Left ventricle myocardium superior (tissue), 1 donor: ENCODE measurements around the gene PDZRN3. TPM values are rescaled to one million over a fixed set of nuclear protein-coding genes. Genes with fewer than 3 reads are reported as not detected.
"Not testable (repeated sequence)": the region's sequence is repeated elsewhere in the genome, so short reads cannot be mapped to it uniquely, and the experiment has no call there.

Experiments used
- ATAC-seq: fragments of 200-7000 bp; cut with Tn5 transposase; one replicate; pipeline ENCODE4 v1.9.1; 2020; ENCODE audit warnings: mild to moderate bottlenecking, moderate library complexity
- DNase-seq: peaks from one replicate; pipeline ENCODE4 v3.0.0-alpha.2; 2020
- intact Hi-C: fragments of 100-400 bp; cut with micrococcal nuclease; formaldehyde crosslinking; loops from one replicate; pipeline ENCODE4 v1.11.0; 2022
- total RNA-seq: library from RNA; stranded (reverse); fragmentation: NEBNext Ultra II Directional; extraction: Animal tissue kit (Norgen Biotek cat#: 25700); gene quantifications from one replicate; pipeline ENCODE4 v1.2.1, GENCODE V29; 2021
- donor health status: DM: no; HTN: yes; CAD: no; lungs with severe emphysema.

Gene PDZRN3
- total RNA-seq, 1 donor from 2014 or later: 147 TPM

DNA sequence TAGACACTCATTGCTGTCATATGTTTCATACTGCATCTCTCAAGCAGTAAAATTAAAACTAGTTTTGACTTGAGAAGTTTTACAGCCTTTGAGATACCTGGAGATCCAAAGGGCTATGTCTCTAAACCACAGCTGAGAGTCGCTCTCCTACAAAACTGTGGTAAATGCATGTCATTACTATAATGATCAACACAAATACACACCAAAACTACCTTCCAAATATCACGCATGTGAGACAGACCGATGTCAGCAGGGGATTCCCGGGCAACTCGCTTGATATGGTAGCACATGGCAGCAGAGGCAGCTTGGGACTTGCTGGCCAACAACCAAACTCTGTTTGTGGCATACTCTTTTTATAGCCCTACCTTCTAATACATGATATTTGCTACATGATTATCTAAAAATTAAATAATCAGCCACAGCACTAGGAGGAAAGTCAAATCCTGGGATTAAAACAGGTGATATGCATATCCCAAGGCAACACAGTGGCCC lies 56.3 kb downstream of the PDZRN3 start:
- ATAC-seq: peak; percentile 76

DNA sequence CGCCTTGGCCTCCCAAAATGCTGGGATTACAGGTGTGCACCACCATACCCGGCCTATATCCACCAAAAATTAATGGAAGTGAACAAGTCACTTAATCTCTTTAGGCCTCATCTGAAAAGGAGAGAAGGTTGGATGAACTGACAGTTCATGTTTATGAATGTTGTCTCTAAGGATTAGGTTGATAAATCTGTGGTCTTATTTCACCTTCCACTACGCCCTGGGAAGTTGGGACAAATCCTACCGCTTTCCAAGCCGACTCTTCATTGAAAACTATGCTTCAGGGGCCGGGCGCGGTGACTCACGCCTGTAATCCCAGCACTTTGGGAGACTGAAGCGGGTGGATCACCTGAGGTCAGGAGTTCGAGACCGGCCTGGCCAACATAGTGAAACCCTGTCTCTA lies 59.4 kb downstream of the PDZRN3 start:
- ATAC-seq, DNase-seq, intact Hi-C loops: not testable (repeated sequence)

More for the DNA sequence above, 56.3 kb downstream of the PDZRN3 start:
- intact Hi-C loops: no loop called here
- peak; percentile 44 for DNase-seq

DNA sequence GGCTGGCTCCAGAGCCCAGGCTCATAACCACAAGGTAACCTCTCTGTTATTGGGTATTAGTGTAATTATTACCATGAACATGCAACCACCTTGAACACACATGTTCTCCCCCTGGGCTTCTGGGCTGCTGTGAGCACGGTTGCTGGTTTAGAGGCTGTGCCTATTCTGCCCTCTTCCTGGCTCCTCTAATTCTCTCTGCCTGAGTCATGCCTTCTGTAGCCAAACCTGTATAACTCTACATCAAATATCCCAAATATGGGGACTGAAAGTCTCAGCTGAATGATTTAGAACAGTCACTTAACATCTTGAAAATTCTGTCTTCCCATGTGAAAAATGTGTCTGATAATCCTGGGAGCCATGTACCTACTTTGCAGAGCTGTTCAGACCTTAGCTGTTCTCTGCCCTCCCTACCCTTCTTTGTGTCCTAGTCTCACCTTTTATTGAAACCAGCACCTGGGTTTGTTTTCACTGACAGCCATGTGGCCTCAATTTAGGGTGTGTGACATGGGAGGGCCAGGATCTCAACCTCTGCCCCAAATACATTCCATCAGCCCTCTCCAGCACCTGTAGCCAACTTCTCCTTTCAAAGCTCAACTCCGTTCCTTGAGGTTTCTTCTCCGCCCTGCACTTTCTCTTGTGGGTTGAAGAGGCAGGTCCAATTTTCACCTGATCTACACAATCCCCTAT lies 60.7 kb downstream of the PDZRN3 start:
- DNase-seq (no peak), ATAC-seq (no peak)
- intact Hi-C loops: no loop called here

DNA sequence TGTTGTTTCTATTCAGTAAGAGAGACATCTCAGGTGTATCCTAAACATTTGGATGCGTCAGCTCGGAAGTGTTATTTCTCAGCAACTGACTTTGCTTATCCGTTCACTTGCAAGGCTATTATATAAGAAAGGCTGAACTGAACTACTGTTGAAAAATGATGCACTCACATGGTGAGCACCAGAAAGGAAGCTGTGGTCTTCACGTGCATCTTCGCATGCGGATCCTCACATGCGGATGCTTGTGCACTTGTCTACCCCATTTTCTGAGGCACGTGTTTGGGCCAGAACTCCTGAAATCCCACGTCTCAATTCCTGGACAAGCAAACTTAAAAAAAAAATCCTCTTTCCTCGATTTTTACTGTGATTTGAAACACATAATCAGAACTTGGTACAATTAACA lies 63.2 kb downstream of the PDZRN3 start:
- DNase-seq: no peak
- ATAC-seq: no peak
- intact Hi-C loops: no loop called here

DNA sequence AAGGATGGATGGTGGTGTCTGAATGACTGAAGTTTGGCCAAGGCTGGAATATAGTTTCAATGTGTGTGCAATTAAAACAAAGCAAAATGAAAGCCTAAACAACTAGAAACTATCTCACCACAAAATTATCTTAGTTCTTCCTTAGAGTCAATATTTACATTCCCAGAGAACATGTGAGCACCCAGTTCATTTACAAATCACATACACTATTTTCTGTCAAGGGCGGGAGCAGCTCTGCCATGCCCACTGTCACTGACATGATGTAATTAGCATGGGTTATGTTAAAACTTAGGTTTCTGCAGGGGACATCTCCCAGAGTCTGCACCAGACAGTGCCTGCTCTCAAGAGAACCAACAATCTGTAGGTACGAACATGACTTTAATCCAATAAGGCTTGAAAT lies 65.0 kb downstream of the PDZRN3 start:
- ATAC-seq (no peak), DNase-seq (no peak)
- intact Hi-C loops: no loop called here

DNA sequence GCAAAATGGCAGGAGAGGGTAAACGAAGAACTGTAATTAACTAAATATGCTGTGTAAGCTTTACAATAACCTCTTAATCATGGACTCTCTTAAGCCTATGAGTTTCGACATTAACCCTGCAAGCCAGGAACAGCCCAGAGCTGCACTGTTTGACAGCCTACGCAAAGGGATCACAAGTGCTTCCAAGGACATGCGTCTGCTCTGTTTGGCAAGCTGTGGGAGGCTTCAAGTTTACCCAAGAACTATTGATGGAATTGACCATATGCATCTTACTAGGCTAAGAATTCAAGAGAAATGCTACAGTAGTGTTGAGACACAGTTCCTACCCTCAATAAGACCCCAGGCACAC lies 66.0 kb downstream of the PDZRN3 start:
- DNase-seq: no peak

DNA sequence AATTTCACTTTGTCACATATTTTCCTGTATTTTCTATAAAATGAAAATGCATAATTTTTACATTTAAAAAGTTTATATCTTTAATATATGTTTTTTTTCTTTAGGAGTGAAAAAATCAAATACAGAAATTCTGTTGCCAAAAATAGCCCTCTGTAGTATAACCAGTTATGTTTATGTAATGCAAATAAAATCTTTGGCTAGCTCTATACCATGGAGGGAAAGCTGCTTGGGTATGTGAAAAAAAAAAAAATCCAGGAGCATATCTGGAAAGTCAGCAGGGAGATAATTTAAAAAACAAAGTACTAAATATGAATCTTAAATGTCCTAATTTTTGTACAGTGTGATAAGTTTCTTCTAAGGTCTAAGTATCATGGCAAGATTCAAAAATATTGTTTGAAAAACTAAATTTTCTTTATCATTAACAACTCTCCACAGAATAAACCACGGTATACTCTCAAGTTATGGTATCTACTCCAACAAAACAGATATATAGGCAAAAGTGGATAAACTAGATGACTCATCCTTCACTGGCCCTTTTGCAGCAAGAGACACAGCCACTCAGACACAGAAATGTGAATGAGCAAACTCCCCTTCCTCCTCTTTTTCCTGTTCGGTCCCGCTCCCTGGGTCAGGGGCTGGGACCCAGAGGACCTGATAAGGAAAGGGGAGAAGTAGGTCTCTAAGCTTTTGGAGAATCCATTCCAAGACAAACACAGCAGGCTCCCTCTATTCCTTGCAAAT lies 66.6 kb downstream of the PDZRN3 start:
- intact Hi-C loops: no loop called here
- DNase-seq (no peak), ATAC-seq (peak; percentile 13)

More for the DNA sequence above, 66.0 kb downstream of the PDZRN3 start:
- peak; percentile 82 for ATAC-seq
- intact Hi-C loops: no loop called here

DNA sequence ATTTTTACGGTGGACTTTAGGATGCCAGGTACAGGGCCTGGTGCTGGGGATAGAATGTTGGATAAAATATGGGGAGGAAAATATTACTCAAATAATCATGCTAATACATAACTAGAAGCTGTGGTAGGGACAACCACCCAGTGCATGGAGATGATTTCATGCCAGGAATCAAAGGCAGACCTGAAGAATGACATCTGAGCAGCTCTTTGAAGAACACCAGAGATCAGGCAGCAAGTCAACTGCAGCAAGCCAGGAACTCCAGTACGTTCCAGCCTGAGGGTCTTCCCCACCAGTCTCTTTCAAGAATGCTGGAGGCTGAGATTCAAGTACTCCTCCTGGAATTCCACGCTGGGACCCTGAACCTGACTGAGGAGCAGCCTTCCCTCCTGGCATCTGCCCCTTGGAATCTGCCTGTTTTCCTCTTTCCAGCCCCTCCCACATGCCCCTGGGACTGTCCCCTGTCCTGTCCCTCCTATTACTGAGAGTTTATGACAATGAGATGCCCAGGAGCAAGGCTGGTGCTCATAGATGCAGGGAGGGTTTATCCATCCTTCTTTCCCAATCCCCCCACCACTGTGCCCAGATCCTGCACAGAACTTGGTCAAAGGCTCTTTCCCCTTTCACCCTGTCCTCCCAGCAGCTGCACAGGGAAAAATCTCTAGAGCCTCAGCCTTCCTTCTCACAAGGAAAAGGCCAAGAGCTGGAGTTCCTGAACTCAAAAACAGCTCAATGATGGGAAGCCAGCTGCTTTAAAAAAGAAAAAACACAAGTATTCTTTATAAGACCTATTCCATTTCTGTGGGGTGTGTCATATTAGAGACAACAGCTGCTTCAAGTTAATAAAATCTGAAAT lies 68.0 kb downstream of the PDZRN3 start:
- intact Hi-C loops: no loop called here
- DNase-seq: peak; percentile 36
- ATAC-seq: peak; percentile 57

DNA sequence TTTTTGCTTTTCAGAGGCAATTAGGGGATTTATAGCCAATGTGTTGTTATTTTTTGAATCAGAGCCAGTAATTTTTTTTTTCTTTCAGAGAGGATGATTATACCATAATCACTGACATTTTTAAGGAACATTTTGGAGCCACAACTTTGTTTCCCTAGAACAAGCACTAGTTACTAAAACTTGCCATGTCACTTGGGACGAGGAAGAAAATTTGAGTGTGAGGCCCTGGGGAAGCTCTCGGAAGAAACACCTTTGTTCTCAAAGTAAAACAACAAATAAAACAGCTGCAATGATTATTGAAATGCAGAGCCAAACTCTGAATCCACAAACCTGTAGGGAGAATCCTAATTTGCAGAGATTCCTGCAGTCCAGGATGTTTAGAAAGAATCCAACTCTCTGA lies 69.7 kb downstream of the PDZRN3 start:
- DNase-seq (no peak), ATAC-seq (no peak)
- intact Hi-C loops: no loop called here

DNA sequence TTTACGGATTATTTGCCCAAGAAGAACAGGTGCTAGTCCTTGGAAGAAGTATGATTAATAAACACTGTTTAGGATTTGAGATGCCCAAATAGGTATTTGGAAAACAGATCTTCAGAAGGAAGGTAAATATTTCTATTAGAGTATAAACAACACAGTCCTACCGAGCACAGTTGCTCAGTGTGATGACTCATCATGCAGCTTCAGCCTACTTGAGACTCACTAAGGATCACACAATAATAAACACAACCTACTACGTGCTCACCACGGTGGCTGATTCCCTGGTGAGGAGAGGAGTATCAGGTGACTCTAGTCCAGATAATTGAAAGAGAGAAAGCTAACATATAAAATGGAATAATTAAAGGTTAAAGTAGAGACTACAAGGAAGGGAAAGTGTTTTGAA lies 72.0 kb downstream of the PDZRN3 start:
- ATAC-seq (peak; percentile 23), DNase-seq (no peak)
- intact Hi-C loops: no loop called here

DNA sequence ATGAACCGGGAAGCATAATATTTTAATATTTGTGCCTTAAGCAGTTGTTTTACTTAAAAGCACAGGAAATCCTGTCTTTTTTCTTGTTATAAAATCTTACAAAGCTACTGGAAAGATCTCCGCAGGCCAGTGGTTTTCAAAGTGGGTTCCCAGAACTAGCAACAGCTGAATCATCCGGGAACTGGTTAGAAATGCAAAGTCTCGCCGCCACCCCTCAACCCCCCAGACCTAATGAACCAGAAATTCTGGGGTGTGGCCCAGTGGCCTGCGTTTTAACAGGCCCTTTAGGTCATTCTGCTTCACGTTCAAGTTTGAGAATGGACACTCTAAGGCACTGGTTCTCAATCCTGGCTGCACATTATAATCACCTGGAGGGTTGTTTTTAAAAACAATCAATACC lies 74.7 kb downstream of the PDZRN3 start:
- DNase-seq (no peak), ATAC-seq (no peak)
- intact Hi-C loops: no loop called here

DNA sequence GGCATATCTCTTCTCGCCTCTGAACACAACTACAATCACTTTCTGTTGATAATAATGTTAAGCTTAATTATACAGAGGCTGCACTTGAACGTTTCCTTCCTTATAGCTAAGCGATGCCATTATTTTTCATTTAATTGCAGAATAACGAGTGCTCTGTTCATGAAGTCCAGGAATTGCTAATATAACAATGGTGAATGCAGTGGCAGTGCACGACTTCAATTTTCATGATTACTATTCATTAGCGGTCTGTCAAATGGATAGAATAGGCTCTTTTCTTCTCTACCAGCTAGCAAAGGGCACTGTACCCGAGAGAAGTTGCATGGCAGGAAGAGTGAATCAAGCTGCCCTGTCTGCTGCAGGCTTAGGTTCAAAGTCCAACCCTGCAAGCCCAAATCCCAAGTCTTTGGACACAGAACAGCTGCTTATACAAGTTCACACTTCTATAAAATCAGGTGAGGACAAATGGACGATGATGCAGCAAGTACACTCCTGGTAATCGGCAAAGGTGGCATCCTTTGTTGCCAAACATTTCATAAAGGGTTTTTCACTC lies 75.6 kb downstream of the PDZRN3 start:
- no peak for ATAC-seq
- no peak for DNase-seq
- intact Hi-C loops: no loop called here

DNA sequence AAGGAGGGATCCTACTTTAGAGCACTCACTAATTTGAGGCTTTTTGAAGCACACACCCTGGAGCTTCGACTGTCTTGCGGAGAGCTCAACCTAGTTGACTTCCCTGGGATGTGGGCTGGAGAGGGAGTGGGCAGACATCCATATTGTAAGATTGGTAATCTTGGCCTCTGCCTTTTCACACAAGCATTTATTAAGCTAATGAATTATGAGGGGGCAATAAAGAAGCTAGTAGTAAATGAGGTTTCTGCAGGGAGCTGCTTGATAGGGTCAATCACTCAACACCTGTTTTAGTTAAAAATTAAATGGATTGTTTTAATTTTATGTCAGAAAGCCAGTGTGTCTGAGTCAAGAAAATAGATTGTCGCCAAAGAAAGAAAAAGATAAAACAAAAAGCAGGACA lies 76.3 kb downstream of the PDZRN3 start:
- ATAC-seq: no peak
- intact Hi-C loops: no loop called here
- DNase-seq: no peak

DNA sequence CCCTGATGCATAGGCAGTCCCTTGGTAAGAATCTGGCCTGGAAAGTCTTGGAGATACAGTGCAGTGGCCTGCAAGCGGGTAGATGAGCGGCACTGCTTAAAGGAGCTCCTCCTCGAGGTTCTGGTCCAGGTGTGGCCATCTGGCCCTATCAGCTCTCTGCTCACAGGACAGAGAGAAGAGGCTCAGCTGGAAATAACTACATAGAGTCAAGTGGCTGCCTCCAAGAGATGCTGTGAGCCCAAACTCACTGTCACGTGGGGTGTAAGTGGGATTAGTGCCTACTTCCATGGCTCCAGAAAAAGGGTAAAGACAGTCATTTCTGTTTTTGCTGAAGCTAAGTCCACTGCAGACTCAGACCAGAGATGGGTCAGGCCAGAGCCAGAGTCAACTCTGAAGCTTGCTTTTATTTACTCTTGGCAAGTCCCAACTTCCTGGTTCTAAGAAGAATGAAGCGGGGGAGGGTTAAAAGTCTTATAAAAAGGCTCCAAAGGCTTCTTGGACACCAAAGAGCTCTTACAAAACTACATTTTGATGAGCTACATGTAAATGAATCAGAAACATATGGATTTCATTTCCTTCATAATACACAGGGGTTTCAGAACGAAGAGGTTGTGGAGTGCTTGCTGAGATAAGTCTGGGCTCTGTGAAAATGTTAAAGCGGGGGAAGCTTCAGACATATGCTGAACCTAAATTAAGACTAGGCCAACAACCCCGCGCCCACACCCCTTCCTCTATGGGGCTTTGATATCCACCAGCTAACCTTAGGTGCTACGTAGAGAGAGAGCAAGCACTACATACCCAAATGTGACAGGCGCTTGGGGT lies 77.1 kb downstream of the PDZRN3 start:
- DNase-seq: no peak
- intact Hi-C loops: no loop called here
- ATAC-seq: peak; percentile 57

DNA sequence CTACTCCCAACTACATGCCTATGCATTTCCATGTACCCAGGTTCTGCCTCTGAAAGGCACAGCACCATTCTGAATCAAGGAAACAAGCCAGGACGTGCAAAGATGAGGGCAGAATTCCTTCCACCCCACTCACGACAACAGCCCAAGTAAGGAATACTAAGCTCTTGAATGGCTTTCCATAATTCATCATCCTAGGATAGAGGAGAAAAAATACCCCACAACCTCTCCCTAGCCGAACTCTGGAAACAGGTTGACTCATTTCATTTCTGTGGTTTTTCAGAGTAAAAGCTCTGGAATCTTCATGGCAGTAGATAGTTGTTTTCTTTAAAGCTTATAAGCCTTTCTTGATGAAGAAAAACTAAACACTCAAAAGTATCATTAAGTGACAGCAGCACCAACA lies 77.8 kb downstream of the PDZRN3 start:
- intact Hi-C loops: no loop called here
- DNase-seq (no peak), ATAC-seq (no peak)

DNA sequence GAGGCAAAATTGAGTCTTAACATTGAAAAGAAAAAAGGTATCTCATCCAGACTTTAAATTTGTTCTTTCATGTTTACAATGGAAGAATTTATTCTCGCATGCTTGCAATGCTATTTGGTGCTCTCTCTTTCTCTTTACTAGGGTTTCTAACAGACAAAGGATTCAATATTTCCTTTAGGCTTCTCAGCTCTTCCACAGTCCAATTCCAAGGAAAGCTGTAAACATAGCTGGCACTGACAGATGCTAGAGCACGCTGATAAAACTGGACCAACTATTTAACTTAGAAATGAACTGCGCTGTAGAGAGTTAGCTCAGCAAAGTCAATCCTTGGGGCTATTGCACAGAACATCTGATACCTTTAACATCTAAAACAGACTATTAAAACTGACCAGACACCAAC lies 81.3 kb downstream of the PDZRN3 start:
- intact Hi-C loops: no loop called here
- DNase-seq: no peak
- no peak for ATAC-seq

DNA sequence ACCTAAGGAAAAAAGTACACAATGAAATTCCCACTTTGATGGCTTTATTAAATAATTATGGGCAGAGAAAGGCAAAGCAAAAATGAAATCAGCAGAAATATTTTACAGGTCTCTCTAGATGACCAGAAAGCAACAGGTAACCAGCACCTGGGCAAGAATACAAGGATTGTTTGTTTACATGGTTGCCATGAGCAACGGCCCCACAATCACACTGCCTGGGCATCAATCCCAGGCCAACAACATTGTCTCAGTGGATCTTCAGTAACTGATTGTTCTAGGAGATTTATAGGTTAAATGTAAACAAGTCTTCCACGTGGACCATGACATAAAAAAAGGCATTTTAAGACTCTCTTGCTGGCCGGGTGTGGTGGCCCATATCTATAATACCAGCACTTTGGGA lies 82.6 kb downstream of the PDZRN3 start:
- DNase-seq (no peak), ATAC-seq (peak; percentile 26)
- intact Hi-C loops: no loop called here

DNA sequence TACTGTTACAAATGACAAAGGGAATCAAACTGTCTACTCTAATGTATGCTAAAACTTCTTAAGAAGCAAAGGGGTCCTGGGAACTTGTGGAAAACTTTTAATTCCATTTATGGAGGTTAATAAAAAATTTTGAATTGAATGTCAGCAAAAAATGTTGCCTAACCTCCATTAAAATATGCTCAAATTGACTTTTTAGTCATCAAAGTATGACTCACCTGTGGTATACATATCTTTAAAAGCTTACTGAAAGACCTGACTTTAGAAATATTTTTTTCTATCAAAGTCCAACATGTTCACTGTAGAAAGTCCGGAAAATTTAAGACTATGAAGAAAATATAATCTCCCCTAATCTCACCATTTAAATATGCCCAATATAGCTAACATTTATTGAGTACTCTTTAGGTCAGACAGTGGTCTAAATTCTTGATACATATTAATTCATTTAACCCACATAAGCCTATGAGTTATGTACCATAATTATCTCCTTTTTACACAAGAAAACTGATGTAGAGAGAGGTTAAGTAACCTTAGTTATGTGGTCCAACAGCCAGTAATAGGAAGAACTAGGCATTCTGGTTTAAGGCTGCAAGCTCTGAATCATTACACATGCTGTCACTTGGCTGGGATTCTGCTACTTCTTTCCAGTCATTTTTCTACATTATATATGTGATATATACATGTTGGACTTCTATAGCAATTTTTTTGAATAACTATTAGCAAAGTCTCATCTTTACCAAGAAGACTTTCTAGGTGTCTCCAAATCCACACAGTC lies 83.6 kb downstream of the PDZRN3 start:
- ATAC-seq: no peak
- no peak for DNase-seq
- intact Hi-C loops: no loop called here
